Right forelimb (tissue), 1 donor: ENCODE data around the gene NRDE2.
"Not testable (repeated sequence)": the region's sequence is repeated elsewhere in the genome, so short reads cannot be mapped to it uniquely, and the experiment has no call there.

ENCODE experiments used
- DNase-seq: peaks from one replicate; pipeline ENCODE4 v3.0.0-alpha.2; 2018

The NRDE2 gene

GRCh38 chr14:90263748-90264449, 67.8 kb downstream of the NRDE2 start:
- DNase-seq = no peak

- peak; percentile 93 for DNase-seq
Observed at GRCh38 chr14:90256354-90257131, 75.2 kb downstream of the NRDE2 start, which contains the start of gene PSMC1. Gene PSMC1 (plus strand): TSS chr14:90256553. CDS start chr14:90256598, 45 bp downstream.

GRCh38 chr14:90255871-90256270, 75.9 kb downstream of the NRDE2 start:
- no peak for DNase-seq

- no peak for DNase-seq
Observed at GRCh38 chr14:90253826-90254225, 77.9 kb downstream of the NRDE2 start.

- no peak for DNase-seq
Observed at GRCh38 chr14:90248594-90248993, 83.1 kb downstream of the NRDE2 start.

GRCh38 chr14:90247441-90247840, 84.3 kb downstream of the NRDE2 start:
- DNase-seq = not testable (repeated sequence)

GRCh38 chr14:90246936-90247335, 84.8 kb downstream of the NRDE2 start:
- DNase-seq = no peak

- no peak for DNase-seq
Observed at GRCh38 chr14:90242444-90242843, 89.3 kb downstream of the NRDE2 start.

- DNase-seq = no peak
Observed at GRCh38 chr14:90239139-90239538, 92.6 kb downstream of the NRDE2 start.

GRCh38 chr14:90235179-90235976, 96.4 kb downstream of the NRDE2 start:
- DNase-seq = peak; percentile 65

GRCh38 chr14:90229942-90230341, 101.8 kb downstream of the NRDE2 start:
- not testable (repeated sequence) for DNase-seq

- DNase-seq = no peak
Observed at GRCh38 chr14:90228478-90228877, 103.3 kb downstream of the NRDE2 start.
